HUES64 (cell line): Measurements from ENCODE around the gene PLIN4.

Source experiments
- H3K27ac ChIP-seq: 2 replicates; pipeline ENCODE4 v1.7.0; 2013; ENCODE audit warnings: low read depth, low read length, inconsistent platforms
- H3K27me3 ChIP-seq: 2 replicates; pipeline ENCODE4 v1.6.1; 2013; ENCODE audit warnings: mild to moderate bottlenecking, low read length; ENCODE audit not compliant: insufficient read depth
- H3K36me3 ChIP-seq: 2 replicates; pipeline ENCODE4 v1.6.1; 2013; ENCODE audit warnings: mild to moderate bottlenecking, low read length; ENCODE audit not compliant: insufficient read depth
- H3K4me1 ChIP-seq: 2 replicates; pipeline ENCODE4 v1.6.1; 2013; ENCODE audit warnings: mild to moderate bottlenecking, low read length, moderate library complexity; ENCODE audit not compliant: insufficient read depth
- H3K4me3 ChIP-seq: 2 replicates; pipeline ENCODE4 v1.5.1; 2013; ENCODE audit warnings: mild to moderate bottlenecking, low read length, moderate library complexity
- H3K9ac ChIP-seq: 2 replicates; pipeline ENCODE4 v1.6.1; 2013; ENCODE audit warnings: mild to moderate bottlenecking, low read depth, low read length
- H3K9me3 ChIP-seq: 2 replicates; pipeline ENCODE4 v1.6.1; 2013; ENCODE audit warnings: low read depth, low read length; ENCODE audit not compliant: insufficient read depth
- WGBS: fragments of 150-250, 120-280 bp; methylation state at CpG from one replicate; pipeline ENCODE4 v1.1.7; 2013; ENCODE audit warnings: missing lambda C conversion rate; 5-methylcytosine and 5-hydroxymethylcytosine counted together

PLIN4 gene

GRCh38 chr19:4555657-4556561 is 37.6 kb upstream of the PLIN4 start:
- 82% methylated on average over 43 of the region's 43 CpGs for WGBS
- H3K27ac ChIP-seq = no peak overlapping the region
- H3K4me1 ChIP-seq = no peaks in the 10 kb centered on the region; the same call in 1 of the 2 replicates
- H3K9me3 ChIP-seq = no peaks in the 10 kb centered on the region
- no peak overlapping the region for H3K4me3 ChIP-seq
- no peak overlapping the region for H3K9ac ChIP-seq
- peaks cover 42% of the 10 kb centered on the region for H3K36me3 ChIP-seq
- H3K27me3 ChIP-seq = no peaks in the 10 kb centered on the region

GRCh38 chr19:4554717-4555116 is 36.4 kb upstream of the PLIN4 start:
- no peak overlapping the region for H3K9ac ChIP-seq
- no peaks in the 10 kb centered on the region for H3K27me3 ChIP-seq
- peaks cover 53% of the 10 kb centered on the region for H3K36me3 ChIP-seq
- H3K4me1 ChIP-seq = no peaks in the 10 kb centered on the region; the same call in 1 of the 2 replicates
- 88% methylated on average over 7 of the region's 7 CpGs for WGBS
- H3K4me3 ChIP-seq = no peak overlapping the region
- no peak overlapping the region for H3K27ac ChIP-seq
- H3K9me3 ChIP-seq = no peaks in the 10 kb centered on the region

- 79% methylated on average over 3 of the region's 3 CpGs for WGBS
- Histone ChIP-seq H3K27me3 (no peaks in the 10 kb centered on the region), H3K4me3 (no peak overlapping the region), H3K27ac (no peak overlapping the region), H3K9ac (no peak overlapping the region), H3K36me3 (peaks cover 56% of the 10 kb centered on the region), H3K9me3 (no peaks in the 10 kb centered on the region), H3K4me1 (no peaks in the 10 kb centered on the region; the same call in 1 of the 2 replicates)
Observed at GRCh38 chr19:4553775-4554174, 35.5 kb upstream of the PLIN4 start.

GRCh38 chr19:4553092-4553695 is 34.9 kb upstream of the PLIN4 start:
- Histone ChIP-seq H3K9ac (no peak overlapping the region), H3K4me1 (no peaks in the 10 kb centered on the region; the same call in 1 of the 2 replicates), H3K36me3 (peaks cover 61% of the 10 kb centered on the region), H3K27me3 (no peaks in the 10 kb centered on the region), H3K27ac (no peak overlapping the region), H3K4me3 (no peak overlapping the region), H3K9me3 (no peaks in the 10 kb centered on the region)

- Histone ChIP-seq H3K36me3 (peaks cover 65% of the 10 kb centered on the region), H3K9me3 (no peaks in the 10 kb centered on the region), H3K4me3 (no peak overlapping the region), H3K27ac (no peak overlapping the region), H3K27me3 (no peaks in the 10 kb centered on the region), H3K4me1 (no peaks in the 10 kb centered on the region; the same call in 1 of the 2 replicates), H3K9ac (no peak overlapping the region)
- WGBS = 96% methylated on average over 18 of the region's 18 CpGs
Observed at GRCh38 chr19:4552525-4552819, 34.2 kb upstream of the PLIN4 start.

- peaks cover 65% of the 10 kb centered on the region for H3K36me3 ChIP-seq
- no peaks in the 10 kb centered on the region for H3K27me3 ChIP-seq
- no peak overlapping the region for H3K9ac ChIP-seq
- H3K9me3 ChIP-seq = no peaks in the 10 kb centered on the region
- no peak overlapping the region for H3K27ac ChIP-seq
- no peak overlapping the region for H3K4me3 ChIP-seq
- WGBS = 90% methylated on average over 26 of the region's 26 CpGs
- no peaks in the 10 kb centered on the region for H3K4me1 ChIP-seq
Observed at GRCh38 chr19:4550479-4551050, 32.3 kb upstream of the PLIN4 start.

- H3K27me3 ChIP-seq = no peaks in the 10 kb centered on the region
- no peaks in the 10 kb centered on the region for H3K4me1 ChIP-seq
- H3K4me3 ChIP-seq = no peak overlapping the region
- WGBS = 96% methylated on average over 18 of the region's 18 CpGs
- no peak overlapping the region for H3K9ac ChIP-seq
- peaks cover 60% of the 10 kb centered on the region for H3K36me3 ChIP-seq
- no peak overlapping the region for H3K27ac ChIP-seq
- no peaks in the 10 kb centered on the region for H3K9me3 ChIP-seq
Observed at GRCh38 chr19:4550018-4550417, 31.7 kb upstream of the PLIN4 start.

- Histone ChIP-seq H3K27ac (no peak overlapping the region), H3K4me3 (no peak overlapping the region), H3K9ac (no peak overlapping the region), H3K27me3 (no peaks in the 10 kb centered on the region), H3K4me1 (no peaks in the 10 kb centered on the region), H3K9me3 (no peaks in the 10 kb centered on the region), H3K36me3 (peaks cover 43% of the 10 kb centered on the region)
- WGBS = 94% methylated on average over 14 of the region's 14 CpGs
Observed at GRCh38 chr19:4548238-4548584, 29.9 kb upstream of the PLIN4 start.

- Histone ChIP-seq H3K9me3 (no peaks in the 10 kb centered on the region), H3K9ac (no peak overlapping the region), H3K4me1 (no peaks in the 10 kb centered on the region), H3K27me3 (no peaks in the 10 kb centered on the region), H3K27ac (no peak overlapping the region), H3K36me3 (peaks cover 36% of the 10 kb centered on the region), H3K4me3 (no peak overlapping the region)
- WGBS = 93% methylated on average over 32 of the region's 32 CpGs
Observed at GRCh38 chr19:4547303-4548237, 29.3 kb upstream of the PLIN4 start.

GRCh38 chr19:4543842-4544647 is 25.8 kb upstream of the PLIN4 start:
- Histone ChIP-seq H3K36me3 (peaks cover 14% of the 10 kb centered on the region; the same call in 1 of the 2 replicates), H3K4me3 (no peak overlapping the region), H3K9ac (no peak overlapping the region), H3K9me3 (0 out of 2 replicates have a peak, but pooled peaks cover 4% of the 10 kb centered on the region), H3K4me1 (peaks cover 7% of the 10 kb centered on the region; the same call in 1 of the 2 replicates), H3K27me3 (no peaks in the 10 kb centered on the region), H3K27ac (no peak overlapping the region)
- 96% methylated on average over 86 of the region's 87 CpGs for WGBS
